OCI-LY1 (cell line): Measurements from ENCODE around the gene BROX.

Experiments used
- H2AFZ ChIP-seq: fragments of 200-600 bp; sonication (generic), shearing (Covaris generic); 2 replicates; pipeline ENCODE4 v1.6.0; 2014; ENCODE audit warnings: antibody characterized with exemption, mild to moderate bottlenecking, low read length
- H3F3A ChIP-seq: fragments of 200-600 bp; sonication (generic), shearing (Covaris generic); 2 replicates; pipeline ENCODE4 v1.6.0; 2014; ENCODE audit warnings: mild to moderate bottlenecking, antibody characterized with exemption, low read length, moderate library complexity; ENCODE audit not compliant: insufficient read depth
- H3K27ac ChIP-seq: fragments of 200-600 bp; sonication (generic); 2 replicates; pipeline ENCODE4 v1.5.1; 2014; ENCODE audit warnings: low read length, mixed run types, mild to moderate bottlenecking, low read depth; ENCODE audit not compliant: poor library complexity, severe bottlenecking
- H3K27me3 ChIP-seq: fragments of 200-600 bp; sonication (generic); 2 replicates; pipeline ENCODE4 v1.6.0; 2014; ENCODE audit warnings: antibody characterized with exemption, mild to moderate bottlenecking, low read length, moderate library complexity; ENCODE audit not compliant: insufficient read depth
- H3K36me3 ChIP-seq: fragments of 200-600 bp; sonication (generic); 2 replicates; pipeline ENCODE4 v1.6.1; 2014; ENCODE audit warnings: mild to moderate bottlenecking, antibody characterized with exemption, low read length, moderate library complexity, mixed read lengths; ENCODE audit not compliant: insufficient read depth
- H3K4me1 ChIP-seq: fragments of 200-600 bp; sonication (generic); 2 replicates; pipeline ENCODE4 v1.5.1; 2014; ENCODE audit warnings: mild to moderate bottlenecking, low read length, moderate library complexity; ENCODE audit not compliant: insufficient read depth, severe bottlenecking
- H3K4me2 ChIP-seq: fragments of 200-600 bp; sonication (generic), shearing (Covaris generic); 2 replicates; pipeline ENCODE4 v1.6.1; 2014; ENCODE audit warnings: low read length
- H3K4me3 ChIP-seq: fragments of 200-600 bp; sonication (generic); 2 replicates; pipeline ENCODE4 v1.5.1; 2014; ENCODE audit warnings: low read length, low read depth, mild to moderate bottlenecking, mixed read lengths; ENCODE audit not compliant: poor library complexity, severe bottlenecking
- H3K79me2 ChIP-seq: fragments of 200-600 bp; shearing (Covaris generic); 2 replicates; pipeline ENCODE4 v1.6.1; 2016; ENCODE audit warnings: mixed run types, low read length, mixed read lengths; ENCODE audit not compliant: insufficient read depth
- H3K9ac ChIP-seq: fragments of 200-600 bp; sonication (generic), shearing (Covaris generic); 2 replicates; pipeline ENCODE4 v1.6.1; 2014; ENCODE audit warnings: mild to moderate bottlenecking, low read length, mixed read lengths
- H3K9me2 ChIP-seq: fragments of 200-600 bp; sonication (generic), shearing (Covaris generic); 2 replicates; pipeline ENCODE4 v1.6.1; 2014; ENCODE audit warnings: low read depth, mild to moderate bottlenecking, low read length, mixed read lengths
- H3K9me3 ChIP-seq: fragments of 200-600 bp; shearing (Covaris generic); 2 replicates; pipeline ENCODE4 v1.6.1; 2014; ENCODE audit warnings: low read length, mixed read lengths
- H4K20me1 ChIP-seq: fragments of 200-600 bp; sonication (generic), shearing (Covaris generic); 2 replicates; pipeline ENCODE4 v1.6.0; 2016; ENCODE audit warnings: mild to moderate bottlenecking, low read length; ENCODE audit not compliant: insufficient read depth
- CTCF ChIP-seq: fragments of 200-600 bp; sonication (generic), shearing (Covaris generic); IDR thresholded peaks from 2 replicates; pipeline ENCODE4 v1.5.1; 2017; ENCODE audit warnings: mild to moderate bottlenecking, antibody characterized with exemption, low read length, moderate library complexity, mixed read lengths
- EZH2 ChIP-seq: fragments of 200-600 bp; sonication (generic), shearing (Covaris generic); IDR thresholded peaks from 2 replicates; pipeline ENCODE4 v1.8.0; 2017; ENCODE audit warnings: borderline replicate concordance, mixed run types, mild to moderate bottlenecking, antibody characterized with exemption, low read length, moderate library complexity, mixed read lengths

Gene BROX

GRCh38 chr1:222781251-222781650 is 68.9 kb downstream of the BROX start:
- Histone ChIP-seq H3K79me2 (no peaks in the 10 kb centered on the region), H4K20me1 (no peaks in the 10 kb centered on the region), H3K9me2 (no peaks in the 10 kb centered on the region), H3K36me3 (no peaks in the 10 kb centered on the region), H3F3A (no peaks in the 10 kb centered on the region), H3K9ac (no peak overlapping the region), H3K9me3 (no peaks in the 10 kb centered on the region), H3K4me3 (no peak overlapping the region), H2AFZ (no peak overlapping the region), H3K4me2 (no peak overlapping the region), H3K27ac (no peak overlapping the region), H3K27me3 (no peaks in the 10 kb centered on the region), H3K4me1 (no peaks in the 10 kb centered on the region)
- TF ChIP-seq EZH2 (no peak), CTCF (no peak)

GRCh38 chr1:222783051-222783450 is 70.7 kb downstream of the BROX start:
- Histone ChIP-seq H3K4me2 (no peak overlapping the region), H3K9me3 (no peaks in the 10 kb centered on the region)
- TF ChIP-seq EZH2: no peak
- no peak for TF ChIP-seq CTCF

DNA sequence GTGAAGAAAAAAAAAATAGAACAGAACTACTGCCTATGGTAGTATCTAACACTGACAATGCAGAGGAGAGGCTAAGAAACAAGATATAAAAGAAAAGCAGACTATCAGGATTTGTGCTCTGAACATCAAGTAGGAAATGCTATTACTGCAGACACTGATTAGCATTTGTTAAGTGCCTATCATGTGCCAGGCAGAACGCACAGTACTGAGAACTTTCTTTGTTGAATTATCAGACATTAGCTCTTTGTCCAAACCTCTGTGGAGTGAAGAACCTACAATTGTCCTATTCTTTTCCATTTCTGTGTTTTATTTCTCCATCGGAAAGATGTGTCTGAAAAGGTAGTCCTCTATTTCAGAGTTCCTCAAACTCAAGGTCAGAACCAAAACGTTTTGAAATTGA is 72.0 kb downstream of the BROX start:
- Histone ChIP-seq H3K36me3 (no peaks in the 10 kb centered on the region), H2AFZ (no peak overlapping the region), H3K9ac (no peak overlapping the region), H3K27ac (no peak overlapping the region), H3K27me3 (no peaks in the 10 kb centered on the region), H3K79me2 (no peaks in the 10 kb centered on the region), H4K20me1 (no peaks in the 10 kb centered on the region), H3K4me1 (no peaks in the 10 kb centered on the region), H3F3A (no peaks in the 10 kb centered on the region), H3K9me2 (no peaks in the 10 kb centered on the region), H3K9me3 (no peaks in the 10 kb centered on the region), H3K4me3 (no peak overlapping the region), H3K4me2 (no peak overlapping the region)
- TF ChIP-seq CTCF (no peak), EZH2 (no peak)

More at GRCh38 chr1:222783051-222783450, 70.7 kb downstream of the BROX start:
- no peaks in the 10 kb centered on the region for H3K36me3 ChIP-seq
- H2AFZ ChIP-seq: no peak overlapping the region
- no peak overlapping the region for H3K9ac ChIP-seq
- H3K4me1 ChIP-seq: no peaks in the 10 kb centered on the region
- H3K27ac ChIP-seq: no peak overlapping the region
- no peaks in the 10 kb centered on the region for H3F3A ChIP-seq
- H3K4me3 ChIP-seq: no peak overlapping the region
- H3K79me2 ChIP-seq: no peaks in the 10 kb centered on the region
- H3K27me3 ChIP-seq: no peaks in the 10 kb centered on the region
- H4K20me1 ChIP-seq: no peaks in the 10 kb centered on the region
- H3K9me2 ChIP-seq: no peaks in the 10 kb centered on the region
